Body of pancreas (tissue), 4 donors: ENCODE measurements around the gene ME3. TPM values are rescaled to one million over a fixed set of nuclear protein-coding genes. Genes with fewer than 3 reads are reported as not detected.

Experiments used
- ATAC-seq: fragments of 150-250 bp; one replicate; pipeline ENCODE4 v1.9.1; 2016
- DNase-seq, 4 donors: peaks; one replicate each; pipeline ENCODE4 v3.0.0-alpha.2; 2019
- H3K27ac ChIP-seq, 4 donors: fragments of 200-600 bp; sonication (generic); 1 replicate in 3 of 4; 2 replicates in 1 of 4; pipeline versions ENCODE4 v1.5.1 to v1.6.1; 2016 to 2019; ENCODE audit warnings: mild to moderate bottlenecking in 1 of 4, mixed read lengths in 1 of 4, moderate library complexity in 1 of 4
- H3K27me3 ChIP-seq, 2 donors: fragments of 200-600 bp; sonication (generic); one replicate each; pipeline ENCODE4 v1.6.0; 2016; ENCODE audit warnings: mild to moderate bottlenecking in 1 of 2
- H3K36me3 ChIP-seq, 2 donors: fragments of 200-600 bp; sonication (generic); replicated peaks in 1 of 2; 2 replicates each; pipeline ENCODE4 v1.5.1; 2016; ENCODE audit warnings: low read depth in 2 of 2; ENCODE audit not compliant: insufficient read depth in 1 of 2
- H3K4me1 ChIP-seq: fragments of 200-600 bp; sonication (generic); one replicate; pipeline ENCODE4 v1.6.0; 2016
- H3K4me3 ChIP-seq, 2 donors: fragments of 200-600 bp; sonication (generic); 1 replicate in 1 of 2; 2 replicates in 1 of 2; pipeline ENCODE4 v1.5.1; 2016 to 2019
- H3K9me3 ChIP-seq, 3 donors: fragments of 200-600 bp; sonication (generic); 1 replicate in 2 of 3; 2 replicates in 1 of 3; pipeline ENCODE4 v1.5.1; 2016
- CTCF ChIP-seq, 7 experiments: fragments of 450-650 bp in 4 of 7; fragments of 200-600 bp in 3 of 7; sonication (generic) in 3 of 7; IDR thresholded peaks; one replicate each; pipeline ENCODE4 v1.5.1; 2016 to 2019; ENCODE audit warnings: antibody characterized with exemption in 7 of 7
- POLR2A ChIP-seq, 3 donors: fragments of 450-650 bp; IDR thresholded peaks; one replicate each; pipeline ENCODE4 v1.6.1; 2016; ENCODE audit warnings: antibody characterized with exemption in 3 of 3, mild to moderate bottlenecking in 2 of 3
- WGBS, 2 donors: methylation state at CpG; one replicate each; pipeline ENCODE4 v1.1.5; 2017; 5-methylcytosine and 5-hydroxymethylcytosine counted together
- intact Hi-C: fragments of 100-400 bp; cut with DNase I; formaldehyde crosslinking; loops from one replicate; pipeline ENCODE4 v1.15.1; 2023
- total RNA-seq, 2 donors: library from RNA; depleted of rRNA; stranded (reverse); fragments of >200 nt; gene quantifications; one replicate each; pipeline ENCODE4 v1.1.0, GENCODE V29; 2016

The ME3 gene
- total RNA-seq, 2 donors from 2014 or later, result 20.8 to 54.7 TPM

- ATAC-seq, result no peak
- no peak overlapping the region for H3K27ac ChIP-seq
- H3K4me1 ChIP-seq, result no peaks in the 10 kb centered on the region
- TF ChIP-seq CTCF (IDR thresholded peaks at IDR 0.05) (no peak), POLR2A (IDR thresholded peaks at IDR 0.05) (no peak)
- no peak for DNase-seq
- H3K4me3 ChIP-seq, result no peak overlapping the region
- intact Hi-C loops, result no loop called here
- H3K27me3 ChIP-seq, result no peaks in the 10 kb centered on the region
- no peaks in the 10 kb centered on the region for H3K36me3 ChIP-seq
- H3K9me3 ChIP-seq, result no peaks in the 10 kb centered on the region
Measured at GRCh38 chr11:86710936-86711335, 38.5 kb upstream of the ME3 start.

GRCh38 chr11:86708669-86709068 lies 36.3 kb upstream of the ME3 start:
- no peak overlapping the region for H3K27ac ChIP-seq
- H3K4me3 ChIP-seq, result no peak overlapping the region
- intact Hi-C loops, result no loop called here
- no peaks in the 10 kb centered on the region for H3K4me1 ChIP-seq
- H3K9me3 ChIP-seq, result no peaks in the 10 kb centered on the region
- ATAC-seq (no peak), DNase-seq (no peak)
- TF ChIP-seq POLR2A (IDR thresholded peaks at IDR 0.05) (no peak), CTCF (IDR thresholded peaks at IDR 0.05) (no peak)
- H3K27me3 ChIP-seq, result no peaks in the 10 kb centered on the region
- 84 to 86% methylated on average over 2 of the region's 2 CpGs for WGBS, 2 donors
- H3K36me3 ChIP-seq, result no peaks in the 10 kb centered on the region

GRCh38 chr11:86706338-86707131 lies 34.1 kb upstream of the ME3 start:
- H3K4me3 ChIP-seq, result no peak overlapping the region
- DNase-seq (no peak), ATAC-seq (no peak)
- TF ChIP-seq CTCF (IDR thresholded peaks at IDR 0.05) (no peak), POLR2A (IDR thresholded peaks at IDR 0.05) (no peak)
- H3K4me1 ChIP-seq, result no peaks in the 10 kb centered on the region
- H3K36me3 ChIP-seq, result no peaks in the 10 kb centered on the region
- no peak overlapping the region for H3K27ac ChIP-seq
- no peaks in the 10 kb centered on the region for H3K9me3 ChIP-seq
- H3K27me3 ChIP-seq, result no peaks in the 10 kb centered on the region
- WGBS, 2 donors, result 62 to 75% methylated on average over 5 of the region's 5 CpGs
- intact Hi-C loops, result no loop called here

- intact Hi-C loops, result no loop called here
- Histone ChIP-seq H3K36me3 (no peaks in the 10 kb centered on the region), H3K9me3 (no peaks in the 10 kb centered on the region), H3K4me3 (no peak overlapping the region), H3K27me3 (no peaks in the 10 kb centered on the region), H3K27ac (no peak overlapping the region), H3K4me1 (no peaks in the 10 kb centered on the region)
- DNase-seq (no peak), ATAC-seq (no peak)
- TF ChIP-seq POLR2A (IDR thresholded peaks at IDR 0.05) (no peak), CTCF (IDR thresholded peaks at IDR 0.05) (no peak)
- 83 to 86% methylated on average over 2 of the region's 2 CpGs for WGBS, 2 donors
Measured at GRCh38 chr11:86704710-86705109, 32.3 kb upstream of the ME3 start.

- no peak for TF ChIP-seq POLR2A (IDR thresholded peaks at IDR 0.05)
- no peak for TF ChIP-seq CTCF (IDR thresholded peaks at IDR 0.05)
- 79 to 95% methylated on average over 7 of the region's 7 CpGs for WGBS, 2 donors
- DNase-seq (no peak), ATAC-seq (no peak)
- H3K4me3 ChIP-seq, result no peak overlapping the region
- no peak overlapping the region for H3K27ac ChIP-seq
- H3K4me1 ChIP-seq, result no peaks in the 10 kb centered on the region
- intact Hi-C loops, result no loop called here
- no peaks in the 10 kb centered on the region for H3K27me3 ChIP-seq
- H3K36me3 ChIP-seq, result no peaks in the 10 kb centered on the region
- no peaks in the 10 kb centered on the region for H3K9me3 ChIP-seq
Measured at GRCh38 chr11:86703987-86704386, 31.6 kb upstream of the ME3 start.
